Common myeloid progenitor, CD34-positive (primary cell): Measurements from ENCODE around the gene FOXS1.

Experiments used
- CTCF ChIA-PET: fragments of 350-600 bp; sonication (Branson Sonifier 250); formaldehyde crosslinking; loops from one replicate; lab custom pipeline; 2021; ENCODE audit warnings: antibody characterized with exemption; lab: Charles Lee
- POLR2A ChIA-PET: fragments of 350-600 bp; sonication (Branson Sonifier 250); formaldehyde crosslinking; loops from one replicate; lab custom pipeline; 2021; ENCODE audit warnings: antibody characterized with exemption; lab: Charles Lee
- DNase-seq, 3 donors: peaks; one replicate each; pipeline versions ENCODE4 v3.0.0 to v3.0.0-alpha.2; 2013
- H3K27ac ChIP-seq, 2 experiments: 1 replicate in 1 of 2; 2 replicates in 1 of 2; pipeline ENCODE4 v1.7.0; 2013; ENCODE audit warnings: inconsistent platforms in 2 of 2, low read length in 2 of 2, mild to moderate bottlenecking in 2 of 2, low read depth in 1 of 2, moderate library complexity in 1 of 2; ENCODE audit not compliant: severe bottlenecking in 2 of 2, insufficient read depth in 1 of 2, poor library complexity in 1 of 2
- H3K27me3 ChIP-seq, 5 experiments: replicated peaks in 2 of 5; 1 replicate in 3 of 5; 2 replicates in 2 of 5; pipeline versions ENCODE4 v1.6.1 to v1.7.0; 2013; ENCODE audit warnings: low read length in 4 of 5, mild to moderate bottlenecking in 2 of 5, moderate library complexity in 2 of 5, inconsistent platforms in 1 of 5; ENCODE audit not compliant: insufficient read depth in 5 of 5, control insufficient read depth in 4 of 5
- H3K36me3 ChIP-seq, 4 experiments: 1 replicate in 2 of 4; 2 replicates in 2 of 4; pipeline versions ENCODE4 v1.6.1 to v1.7.0; 2013; ENCODE audit warnings: low read length in 3 of 4, control low read depth in 1 of 4, mild to moderate bottlenecking in 1 of 4; ENCODE audit not compliant: control insufficient read depth in 4 of 4, insufficient read depth in 4 of 4
- H3K4me1 ChIP-seq, 4 experiments: 1 replicate in 3 of 4; 2 replicates in 1 of 4; pipeline versions ENCODE4 v1.6.1 to v1.7.1; 2013; ENCODE audit warnings: low read length in 3 of 4, mild to moderate bottlenecking in 3 of 4, control low read depth in 1 of 4, inconsistent platforms in 1 of 4, moderate library complexity in 1 of 4; ENCODE audit not compliant: control insufficient read depth in 4 of 4, insufficient read depth in 4 of 4; ENCODE audit errors: control extremely low read depth in 1 of 4
- H3K4me3 ChIP-seq, 7 experiments: 1 replicate in 4 of 7; 2 replicates in 3 of 7; pipeline versions ENCODE4 v1.5.1 to v1.7.0; 2013; ENCODE audit warnings: mild to moderate bottlenecking in 7 of 7, low read length in 6 of 7, moderate library complexity in 6 of 7, inconsistent platforms in 2 of 7, low read depth in 2 of 7, control low read depth in 1 of 7; ENCODE audit not compliant: insufficient read depth in 4 of 7, control insufficient read depth in 1 of 7; ENCODE audit errors: extremely low read depth in 1 of 7
- H3K9me3 ChIP-seq, 5 experiments: 1 replicate in 4 of 5; 2 replicates in 1 of 5; pipeline versions ENCODE4 v1.6.1 to v1.7.1; 2013; ENCODE audit warnings: low read length in 4 of 5, mild to moderate bottlenecking in 2 of 5, inconsistent platforms in 1 of 5, low read depth in 1 of 5, moderate library complexity in 1 of 5; ENCODE audit not compliant: control insufficient read depth in 4 of 5, insufficient read depth in 2 of 5; ENCODE audit errors: control extremely low read depth in 1 of 5
- WGBS: methylation state at CpG from one replicate; pipeline ENCODE4 v1.1.5; 2013; ENCODE audit not compliant: insufficient coverage; 5-methylcytosine and 5-hydroxymethylcytosine counted together

The FOXS1 gene

GRCh38 chr20:31824125-31824485 is 21.3 kb downstream of the FOXS1 start:
- ChIA-PET CTCF (interaction anchor here (0.9 to 14.3 kb wide), 14 partner anchors 8 to 268 kb away, joined by 3 to 131 read pairs (median 12); partner anchors contain the start of genes FOXS1 and PDRG1), POLR2A (no interaction called here)
- Histone ChIP-seq H3K4me3 (no peak overlapping the region), H3K9me3 (no peaks in the 10 kb centered on the region), H3K36me3 (no peaks in the 10 kb centered on the region), H3K27me3 (no peaks in the 10 kb centered on the region), H3K4me1 (peaks cover 0 to 26% (median 19%) of the 10 kb centered on the region in 4 experiments), H3K27ac (no peak overlapping the region)
- DNase-seq = no peak
- WGBS = 100% methylated on average over 2 of the region's 4 CpGs

- CTCF ChIA-PET = interaction anchor here (0.7 to 14.3 kb wide), 26 partner anchors 9 to 326 kb away, joined by 3 to 131 read pairs (median 4); partner anchors contain the start of genes FOXS1 and PDRG1
- 78% methylated on average over 13 of the region's 14 CpGs for WGBS
These were observed 21.9 kb downstream of the FOXS1 start for GRCh38 chr20:31823360-31824124.

GRCh38 chr20:31822421-31823330 is 22.7 kb downstream of the FOXS1 start:
- POLR2A ChIA-PET = interaction anchor here (1.0 kb wide), 1 partner anchor 14 kb away, joined by 3 read pairs; no protein-coding TSS in a partner anchor
- H3K9me3 ChIP-seq = no peaks in the 10 kb centered on the region
- H3K4me1 ChIP-seq = peaks cover 0 to 26% (median 19%) of the 10 kb centered on the region in 4 experiments
- no peaks in the 10 kb centered on the region for H3K27me3 ChIP-seq
- no peaks in the 10 kb centered on the region for H3K36me3 ChIP-seq
- CTCF ChIA-PET = interaction anchor here (0.7 to 14.3 kb wide), 27 partner anchors 8 to 327 kb away, joined by 3 to 131 read pairs (median 5); partner anchors contain the start of genes FOXS1 and PDRG1
- WGBS = 6% methylated on average over 19 of the region's 29 CpGs
- H3K4me3 ChIP-seq = peak overlapping the region in 3 of 7 experiments; percentile 32 to 48 (median 43)
- peak; percentile 69 to 87 (median 81) for DNase-seq
- H3K27ac ChIP-seq = no peak overlapping the region

More at GRCh38 chr20:31823360-31824124, 21.9 kb downstream of the FOXS1 start:
- no peak for DNase-seq
- Histone ChIP-seq H3K36me3 (no peaks in the 10 kb centered on the region), H3K9me3 (no peaks in the 10 kb centered on the region), H3K4me1 (peaks cover 0 to 26% (median 19%) of the 10 kb centered on the region in 4 experiments), H3K27me3 (no peaks in the 10 kb centered on the region), H3K4me3 (no peak overlapping the region), H3K27ac (no peak overlapping the region)
- POLR2A ChIA-PET = interaction anchor here (1.0 kb wide), 1 partner anchor 13 kb away, joined by 3 read pairs; no protein-coding TSS in a partner anchor

- no peak overlapping the region for H3K4me3 ChIP-seq
- peaks cover 0 to 26% (median 19%) of the 10 kb centered on the region in 4 experiments for H3K4me1 ChIP-seq
- 46% methylated on average over 3 of the region's 5 CpGs for WGBS
- no peaks in the 10 kb centered on the region for H3K9me3 ChIP-seq
- no peaks in the 10 kb centered on the region for H3K27me3 ChIP-seq
- no peak overlapping the region for H3K27ac ChIP-seq
- no peak for DNase-seq
- POLR2A ChIA-PET = no interaction called here
- CTCF ChIA-PET = interaction anchor here (0.8 to 14.3 kb wide), 8 partner anchors 11 to 211 kb away, joined by 3 to 131 read pairs (median 34); partner anchors contain the start of genes FOXS1 and PDRG1
- no peaks in the 10 kb centered on the region for H3K36me3 ChIP-seq
These were observed 24.0 kb downstream of the FOXS1 start for GRCh38 chr20:31821427-31821826.

- no peak overlapping the region for H3K4me3 ChIP-seq
- no peaks in the 10 kb centered on the region for H3K9me3 ChIP-seq
- no peak overlapping the region for H3K27ac ChIP-seq
- POLR2A ChIA-PET = no interaction called here
- no peaks in the 10 kb centered on the region for H3K27me3 ChIP-seq
- 92% methylated on average over 6 of the region's 6 CpGs for WGBS
- no peaks in the 10 kb centered on the region for H3K36me3 ChIP-seq
- peaks cover 0 to 26% (median 19%) of the 10 kb centered on the region in 4 experiments for H3K4me1 ChIP-seq
- no peak for DNase-seq
- CTCF ChIA-PET = interaction anchor here (5.2 to 14.3 kb wide), 2 partner anchors 25 to 32 kb away, joined by 69 to 131 read pairs; partner anchors contain the start of gene FOXS1
These were observed 25.2 kb downstream of the FOXS1 start for GRCh38 chr20:31820228-31820627.

GRCh38 chr20:31819083-31819784 is 26.2 kb downstream of the FOXS1 start, which contains the start of gene MYLK2:
TSS of gene MYLK2 (plus strand) at chr20:31819356. CDS start at chr20:31819581, 225 bp downstream.
- Histone ChIP-seq H3K9me3 (no peaks in the 10 kb centered on the region), H3K4me3 (no peak within 1 kb of the TSS), H3K27me3 (no peaks in the 10 kb centered on the region), H3K36me3 (no peaks in the 10 kb centered on the region), H3K27ac (no peak within 1 kb of the TSS), H3K4me1 (peaks cover 0 to 22% (median 18%) of the 10 kb centered on the region in 4 experiments)
- ChIA-PET CTCF (interaction anchor here (0.9 to 14.3 kb wide), 7 partner anchors 11 to 210 kb away, joined by 3 to 131 read pairs (median 8); partner anchors contain the start of gene FOXS1), POLR2A (no interaction called here)
- WGBS = 95% methylated on average over 14 of the region's 16 CpGs
- no peak for DNase-seq
